Calu3 (cell line): ENCODE results near the gene PLEKHH3. TPM values are rescaled to one million over a fixed set of nuclear protein-coding genes. Genes with fewer than 3 reads are reported as not detected.

ENCODE experiments used
- BruUV-seq: library from RNA; stranded (reverse); fragments of 400-500 nt; replicated peaks from 2 replicates; lab custom pipeline; 2021; lab: Mats Ljungman, UMichigan
- CTCF ChIA-PET: fragments of 300-600 bp; sonication (Branson Sonifier 250); formaldehyde crosslinking; loops from one replicate; lab custom pipeline; 2022; ENCODE audit warnings: antibody characterized with exemption; lab: Charles Lee
- DNase-seq: peaks from one replicate; pipeline ENCODE4 v3.0.0; 2022
- H3K27ac Mint-ChIP-seq: one replicate; pipeline ENCODE4 v1.8.0; 2022; ENCODE audit warnings: mixed read lengths; ENCODE audit not compliant: unreplicated experiment
- H3K27me3 Mint-ChIP-seq: one replicate; pipeline ENCODE4 v1.8.0; 2022; ENCODE audit warnings: mixed read lengths; ENCODE audit not compliant: unreplicated experiment
- H3K36me3 Mint-ChIP-seq: one replicate; pipeline ENCODE4 v1.8.0; 2022; ENCODE audit warnings: mild to moderate bottlenecking, moderate library complexity, mixed read lengths; ENCODE audit not compliant: insufficient read depth, unreplicated experiment
- H3K4me1 Mint-ChIP-seq: one replicate; pipeline ENCODE4 v1.8.0; 2022; ENCODE audit warnings: mild to moderate bottlenecking, low read depth, mixed read lengths; ENCODE audit not compliant: unreplicated experiment
- H3K4me3 Mint-ChIP-seq: one replicate; pipeline ENCODE4 v1.8.0; 2022; ENCODE audit warnings: mild to moderate bottlenecking, low read depth, moderate library complexity, mixed read lengths; ENCODE audit not compliant: unreplicated experiment
- H3K9me3 Mint-ChIP-seq: one replicate; pipeline ENCODE4 v1.8.0; 2022; ENCODE audit warnings: low read depth, mixed read lengths; ENCODE audit not compliant: unreplicated experiment
- intact Hi-C: fragments of 100-400 bp; cut with micrococcal nuclease; formaldehyde crosslinking; loops from one replicate; pipeline ENCODE4 v1.10.0; 2022; ENCODE audit not compliant: unreplicated experiment
- total RNA-seq: library from RNA; stranded (reverse); gene quantifications from 2 replicates; pipeline ENCODE4 v1.2.3, GENCODE V29; 2022
- TF ChIP-seq, protein P1 (sequence below): fragments of 200-600 bp; IDR thresholded peaks from one replicate; pipeline ENCODE4 v1.8.0; 2022; ENCODE audit warnings: antibody characterized with exemption; ENCODE audit not compliant: unreplicated experiment

The PLEKHH3 gene
- total RNA-seq, 1 experiment from 2014 or later, result 35.2 TPM

DNA sequence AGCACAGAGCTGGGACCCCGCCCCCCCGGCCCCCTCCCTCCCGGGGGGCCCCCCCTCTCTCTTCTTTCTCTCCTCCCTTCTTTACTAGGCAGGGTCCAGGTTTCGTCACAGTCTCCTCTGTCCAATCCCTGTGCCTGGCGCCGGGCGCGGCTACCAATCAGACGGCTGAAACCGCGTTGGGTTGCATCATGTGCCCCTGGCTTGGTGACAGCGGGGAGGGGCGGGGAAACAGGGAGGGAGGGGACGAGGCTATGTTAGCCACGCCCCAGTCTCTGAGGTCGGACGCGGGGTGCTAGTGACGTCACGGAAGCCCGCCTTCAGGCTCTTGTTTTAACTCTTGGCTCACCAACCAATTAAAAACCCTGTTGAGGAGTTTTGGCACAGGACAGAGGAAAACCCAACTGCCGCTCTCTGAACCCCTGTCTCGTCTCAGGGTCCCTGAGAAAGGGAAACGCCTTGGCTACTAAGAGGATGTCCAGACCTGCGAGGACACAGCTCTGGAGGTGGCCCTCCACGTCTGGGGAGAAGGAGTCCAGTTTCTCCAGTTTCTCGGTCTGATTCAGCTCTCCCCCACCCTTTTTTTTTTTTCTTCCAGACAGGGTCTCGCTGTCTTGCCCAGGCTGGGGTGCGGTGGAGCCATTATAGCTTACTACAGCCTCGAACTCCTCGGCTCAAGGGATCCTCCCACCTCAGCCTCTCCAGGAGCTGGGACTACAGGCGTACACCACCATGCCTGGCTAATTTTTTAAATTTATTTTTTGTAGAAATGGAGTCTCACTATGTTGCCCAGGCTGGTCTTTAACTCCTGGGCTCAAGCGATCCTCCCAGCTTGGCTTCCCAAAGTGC, 441 bp upstream of the PLEKHH3 start:
- Mint-ChIP-seq H3K4me1 (peaks cover 48% of the 10 kb centered on the region), H3K36me3 (peaks cover 65% of the 10 kb centered on the region), H3K27me3 (peaks cover 12% of the 10 kb centered on the region), H3K27ac (peak overlapping the region; percentile 94), H3K4me3 (peak overlapping the region; percentile 93), H3K9me3 (no peaks in the 10 kb centered on the region)
- intact Hi-C loops, result loop anchor here (5.0 to 10.0 kb wide), 3 partner anchors 70 to 100 kb away; partner anchors contain the start of genes PSMC3IP, RAMP2, RETREG3 and TUBG1
- TF ChIP-seq, protein P1, sequence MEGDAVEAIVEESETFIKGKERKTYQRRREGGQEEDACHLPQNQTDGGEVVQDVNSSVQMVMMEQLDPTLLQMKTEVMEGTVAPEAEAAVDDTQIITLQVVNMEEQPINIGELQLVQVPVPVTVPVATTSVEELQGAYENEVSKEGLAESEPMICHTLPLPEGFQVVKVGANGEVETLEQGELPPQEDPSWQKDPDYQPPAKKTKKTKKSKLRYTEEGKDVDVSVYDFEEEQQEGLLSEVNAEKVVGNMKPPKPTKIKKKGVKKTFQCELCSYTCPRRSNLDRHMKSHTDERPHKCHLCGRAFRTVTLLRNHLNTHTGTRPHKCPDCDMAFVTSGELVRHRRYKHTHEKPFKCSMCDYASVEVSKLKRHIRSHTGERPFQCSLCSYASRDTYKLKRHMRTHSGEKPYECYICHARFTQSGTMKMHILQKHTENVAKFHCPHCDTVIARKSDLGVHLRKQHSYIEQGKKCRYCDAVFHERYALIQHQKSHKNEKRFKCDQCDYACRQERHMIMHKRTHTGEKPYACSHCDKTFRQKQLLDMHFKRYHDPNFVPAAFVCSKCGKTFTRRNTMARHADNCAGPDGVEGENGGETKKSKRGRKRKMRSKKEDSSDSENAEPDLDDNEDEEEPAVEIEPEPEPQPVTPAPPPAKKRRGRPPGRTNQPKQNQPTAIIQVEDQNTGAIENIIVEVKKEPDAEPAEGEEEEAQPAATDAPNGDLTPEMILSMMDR, result no peak
- CTCF ChIA-PET, result interaction anchor here (0.6 to 6.3 kb wide), 13 partner anchors 8 to 322 kb away, joined by 3 to 66 read pairs (median 4); partner anchors contain the start of genes PSMC3IP, RETREG3, TUBG1 and TUBG2
- DNase-seq, result peak; percentile 100
- BruUV-seq, result TSS peak; percentile 58

DNA sequence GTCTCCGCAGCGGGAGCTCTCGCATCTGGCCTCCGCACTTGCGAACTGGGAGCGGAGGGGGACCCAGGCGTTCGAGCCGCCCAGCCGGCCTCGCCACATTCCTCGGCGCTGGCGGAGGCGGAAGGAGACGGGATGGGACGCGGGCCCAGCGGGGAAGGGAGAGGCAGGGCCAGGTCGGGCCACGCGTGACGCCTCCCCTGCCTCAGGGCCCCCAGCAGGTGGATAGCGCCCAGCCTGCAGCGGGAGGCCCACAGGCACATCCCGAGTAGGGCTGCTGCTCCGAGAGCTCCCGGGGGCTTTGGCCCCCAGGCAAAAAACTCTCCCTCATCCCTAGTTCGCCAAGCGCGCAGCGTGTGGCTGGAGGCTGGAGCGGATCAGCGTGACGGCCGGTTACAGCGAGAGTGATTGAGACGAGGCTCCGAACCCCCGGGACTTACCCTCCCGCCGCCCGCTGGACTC, 800 bp downstream of the PLEKHH3 start:
- intact Hi-C loops, result loop anchor here (5.0 to 10.0 kb wide), 3 partner anchors 69 to 99 kb away; partner anchors contain the start of genes PSMC3IP, RAMP2, RETREG3 and TUBG1
- Mint-ChIP-seq H3K4me3 (peak overlapping the region; percentile 93), H3K9me3 (no peaks in the 10 kb centered on the region), H3K36me3 (peaks cover 77% of the 10 kb centered on the region), H3K4me1 (peaks cover 35% of the 10 kb centered on the region), H3K27ac (peak overlapping the region; percentile 94), H3K27me3 (no peaks in the 10 kb centered on the region)
- TF ChIP-seq, protein P1, result no peak
- CTCF ChIA-PET, result interaction anchor here (0.6 to 6.3 kb wide), 10 partner anchors 9 to 98 kb away, joined by 3 to 66 read pairs (median 4); partner anchors contain the start of genes PSMC3IP, RETREG3 and TUBG1
- peak; percentile 84 for DNase-seq
- TSS peak; percentile 38 for BruUV-seq

DNA sequence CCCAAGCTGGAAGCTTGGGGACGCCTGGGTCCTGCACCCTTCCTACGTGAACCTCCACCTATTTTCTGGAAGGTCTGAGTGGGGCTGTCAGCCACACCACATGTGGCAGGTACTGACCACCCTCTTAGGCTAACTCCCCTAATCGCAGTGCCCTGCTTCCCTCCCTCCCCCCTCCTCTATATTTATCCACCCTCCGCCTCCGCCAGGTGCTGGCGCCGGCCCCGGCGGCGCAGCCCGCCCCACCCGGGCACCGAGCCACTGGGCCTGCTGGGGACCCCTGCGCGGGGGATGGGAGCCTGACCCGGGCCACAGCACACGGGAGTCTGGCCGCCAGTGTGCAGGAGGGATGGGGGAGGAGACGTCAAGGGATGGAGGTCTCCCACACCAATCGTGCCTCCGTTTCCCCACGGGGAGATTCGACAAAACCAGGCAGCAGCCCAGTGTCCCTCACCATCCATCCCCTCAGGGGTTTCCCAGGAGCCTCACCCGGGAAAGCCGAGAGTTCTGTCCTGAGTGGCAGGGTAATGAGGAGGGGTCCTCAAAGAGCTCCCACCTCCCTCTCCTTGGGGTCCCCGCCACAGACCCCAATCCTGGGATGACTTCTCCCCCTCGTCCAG, 1.3 kb downstream of the PLEKHH3 start:
- intact Hi-C loops, result loop anchor here (5.0 to 10.0 kb wide), 3 partner anchors 68 to 98 kb away; partner anchors contain the start of genes PSMC3IP, RAMP2, RETREG3 and TUBG1
- TF ChIP-seq, protein P1, result no peak
- DNase-seq, result peak; percentile 39
- BruUV-seq, result no TSS peak
- CTCF ChIA-PET, result interaction anchor here (1.4 to 6.3 kb wide), 4 partner anchors 10 to 98 kb away, joined by 4 to 66 read pairs (median 7); partner anchors contain the start of gene PSMC3IP
- peak overlapping the region; percentile 94 for H3K27ac Mint-ChIP-seq
- H3K4me1 Mint-ChIP-seq, result peaks cover 35% of the 10 kb centered on the region
- peak overlapping the region; percentile 93 for H3K4me3 Mint-ChIP-seq
- peaks cover 82% of the 10 kb centered on the region for H3K36me3 Mint-ChIP-seq
- no peaks in the 10 kb centered on the region for H3K9me3 Mint-ChIP-seq
- no peaks in the 10 kb centered on the region for H3K27me3 Mint-ChIP-seq
